Smooth muscle cell (in vitro differentiated cells): Measurements from ENCODE around the gene ARF1. TPM values are rescaled to one million over a fixed set of nuclear protein-coding genes. Genes with fewer than 3 reads are reported as not detected.

ENCODE experiments used
- DNase-seq: peaks from one replicate; lab custom pipeline; 2025; ENCODE audit not compliant: unreplicated experiment; lab: John Stamatoyannopoulos, UW
- H2AFZ ChIP-seq: fragments of 200-600 bp; sonication (generic); 2 replicates; pipeline ENCODE4 v1.6.0; 2016; ENCODE audit warnings: antibody characterized with exemption, low read depth, mild to moderate bottlenecking
- H3F3A ChIP-seq: fragments of 200-600 bp; sonication (generic); 2 replicates; pipeline ENCODE4 v1.6.0; 2017; ENCODE audit warnings: antibody characterized with exemption, low read depth
- H3K27ac ChIP-seq: fragments of 200-600 bp; sonication (generic); 2 replicates; pipeline ENCODE4 v1.5.1; 2016; ENCODE audit warnings: low read depth, mild to moderate bottlenecking
- H3K27me3 ChIP-seq: fragments of 200-600 bp; sonication (generic); 2 replicates; pipeline ENCODE4 v1.6.1; 2016; ENCODE audit warnings: low read depth, mild to moderate bottlenecking
- H3K36me3 ChIP-seq: fragments of 200-600 bp; sonication (generic); 2 replicates; pipeline ENCODE4 v1.5.1; 2016; ENCODE audit warnings: low read depth
- H3K4me1 ChIP-seq: fragments of 200-600 bp; sonication (generic); 2 replicates; pipeline ENCODE4 v1.5.1; 2016; ENCODE audit warnings: low read depth
- H3K4me2 ChIP-seq: fragments of 200-600 bp; sonication (generic); 2 replicates; pipeline ENCODE4 v1.6.0; 2016; ENCODE audit warnings: mild to moderate bottlenecking
- H3K4me3 ChIP-seq: fragments of 200-600 bp; sonication (generic); 2 replicates; pipeline ENCODE4 v1.5.1; 2016; ENCODE audit warnings: mild to moderate bottlenecking
- H3K79me2 ChIP-seq: fragments of 200-600 bp; sonication (generic); 2 replicates; pipeline ENCODE4 v1.6.0; 2016; ENCODE audit warnings: low read depth, mild to moderate bottlenecking
- H3K9ac ChIP-seq: fragments of 200-600 bp; sonication (generic); 2 replicates; pipeline ENCODE4 v1.6.0; 2016; ENCODE audit warnings: low read depth
- H3K9me3 ChIP-seq: fragments of 200-600 bp; sonication (generic); replicated peaks from 2 replicates; pipeline ENCODE4 v1.5.1; 2016; ENCODE audit warnings: low read depth
- H4K20me1 ChIP-seq: fragments of 200-600 bp; sonication (generic); 2 replicates; pipeline ENCODE4 v1.6.0; 2016; ENCODE audit warnings: low read depth
- WGBS: methylation state at CpG from one replicate; pipeline ENCODE4 v1.1.7; 2016; ENCODE audit warnings: low lambda C conversion rate; 5-methylcytosine and 5-hydroxymethylcytosine counted together
- polyA plus RNA-seq: library from polyadenylated mRNA; unstranded; fragments of >200 nt; fragmentation: Nextera tagmentation; extraction: Ambion mirVana; gene quantifications from 2 replicates; pipeline ENCODE4 v1.2.1, GENCODE V29; 2016
- total RNA-seq: library from RNA; depleted of rRNA; stranded (reverse); fragments of >200 nt; gene quantifications from 2 replicates; pipeline ENCODE4 v1.2.3, GENCODE V29; 2014
- TF ChIP-seq, protein P1 (sequence below): fragments of 200-600 bp; sonication (generic); IDR thresholded peaks from 2 replicates; pipeline ENCODE4 v1.5.1; 2017; ENCODE audit warnings: borderline replicate concordance, mild to moderate bottlenecking, antibody characterized with exemption; ENCODE audit not compliant: insufficient read depth, poor library complexity, severe bottlenecking

ARF1 gene
- total and polyA plus RNA-seq, 2 experiments from 2014 or later = 237 to 698 TPM

GRCh38 chr1:228079601-228080263, 2.8 kb upstream of the ARF1 start:
- H3K9ac ChIP-seq = no peak overlapping the region
- no peak overlapping the region for H2AFZ ChIP-seq
- H3K4me1 ChIP-seq = peaks cover 21% of the 10 kb centered on the region
- H3K9me3 ChIP-seq = no peaks in the 10 kb centered on the region
- peaks cover 13% of the 10 kb centered on the region for H3F3A ChIP-seq
- no peak for DNase-seq
- H3K4me3 ChIP-seq = no peak overlapping the region
- TF ChIP-seq, protein P1, sequence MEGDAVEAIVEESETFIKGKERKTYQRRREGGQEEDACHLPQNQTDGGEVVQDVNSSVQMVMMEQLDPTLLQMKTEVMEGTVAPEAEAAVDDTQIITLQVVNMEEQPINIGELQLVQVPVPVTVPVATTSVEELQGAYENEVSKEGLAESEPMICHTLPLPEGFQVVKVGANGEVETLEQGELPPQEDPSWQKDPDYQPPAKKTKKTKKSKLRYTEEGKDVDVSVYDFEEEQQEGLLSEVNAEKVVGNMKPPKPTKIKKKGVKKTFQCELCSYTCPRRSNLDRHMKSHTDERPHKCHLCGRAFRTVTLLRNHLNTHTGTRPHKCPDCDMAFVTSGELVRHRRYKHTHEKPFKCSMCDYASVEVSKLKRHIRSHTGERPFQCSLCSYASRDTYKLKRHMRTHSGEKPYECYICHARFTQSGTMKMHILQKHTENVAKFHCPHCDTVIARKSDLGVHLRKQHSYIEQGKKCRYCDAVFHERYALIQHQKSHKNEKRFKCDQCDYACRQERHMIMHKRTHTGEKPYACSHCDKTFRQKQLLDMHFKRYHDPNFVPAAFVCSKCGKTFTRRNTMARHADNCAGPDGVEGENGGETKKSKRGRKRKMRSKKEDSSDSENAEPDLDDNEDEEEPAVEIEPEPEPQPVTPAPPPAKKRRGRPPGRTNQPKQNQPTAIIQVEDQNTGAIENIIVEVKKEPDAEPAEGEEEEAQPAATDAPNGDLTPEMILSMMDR = no peak
- no peaks in the 10 kb centered on the region for H3K27me3 ChIP-seq
- no peak overlapping the region for H3K27ac ChIP-seq
- peaks cover 76% of the 10 kb centered on the region for H4K20me1 ChIP-seq
- WGBS = 94% methylated on average over 7 of the region's 7 CpGs
- H3K4me2 ChIP-seq = no peak overlapping the region
- H3K79me2 ChIP-seq = peaks cover 38% of the 10 kb centered on the region
- no peaks in the 10 kb centered on the region for H3K36me3 ChIP-seq

- H3K79me2 ChIP-seq = peaks cover 52% of the 10 kb centered on the region
- peak overlapping the region; percentile 99 for H3K4me3 ChIP-seq
- H3K27ac ChIP-seq = no peak overlapping the region
- H3K9ac ChIP-seq = no peak overlapping the region
- H4K20me1 ChIP-seq = peaks cover 76% of the 10 kb centered on the region
- no peaks in the 10 kb centered on the region for H3K36me3 ChIP-seq
- H3K4me1 ChIP-seq = peaks cover 35% of the 10 kb centered on the region
- peak overlapping the region; percentile 88 for H3K4me2 ChIP-seq
- TF ChIP-seq, protein P1 = no peak
- no peaks in the 10 kb centered on the region for H3K9me3 ChIP-seq
- no peak for DNase-seq
- 78% methylated on average over 7 of the region's 7 CpGs for WGBS
- no peak overlapping the region for H2AFZ ChIP-seq
- no peaks in the 10 kb centered on the region for H3K27me3 ChIP-seq
- H3F3A ChIP-seq = peaks cover 23% of the 10 kb centered on the region
Observed at GRCh38 chr1:228081144-228081543, 1.4 kb upstream of the ARF1 start.

- H4K20me1 ChIP-seq = peaks cover 76% of the 10 kb centered on the region
- WGBS = 24% methylated on average over 18 of the region's 31 CpGs
- no peak for DNase-seq
Observed at GRCh38 chr1:228081578-228082213, 812 bp upstream of the ARF1 start.

More at GRCh38 chr1:228081578-228082213, 812 bp upstream of the ARF1 start:
- Histone ChIP-seq H3K27me3 (no peaks in the 10 kb centered on the region), H3F3A (peaks cover 23% of the 10 kb centered on the region), H3K79me2 (peaks cover 57% of the 10 kb centered on the region), H3K27ac (no peak overlapping the region), H3K4me1 (peaks cover 41% of the 10 kb centered on the region), H3K4me3 (peak overlapping the region; percentile 99), H3K9me3 (no peaks in the 10 kb centered on the region), H2AFZ (peak overlapping the region; percentile 81), H3K36me3 (no peaks in the 10 kb centered on the region), H3K9ac (peak overlapping the region; percentile 86), H3K4me2 (peak overlapping the region; percentile 88)
- TF ChIP-seq, protein P1 = no peak
